Measurements from ENCODE around the gene DUSP10. TPM values are rescaled to one million over a fixed set of nuclear protein-coding genes. Genes with fewer than 3 reads are reported as not detected.

The DUSP10 gene
- total RNA-seq, 1 experiment from 2014 or later: 2.0 TPM

- Mint-ChIP-seq H3K27ac (ENCODE audit: unreplicated experiment) (no peak overlapping the region), H3K4me3 (ENCODE audit: unreplicated experiment) (no peak overlapping the region), H3K9me3 (ENCODE audit: unreplicated experiment) (no peaks in the 10 kb centered on the region), H3K27me3 (ENCODE audit: insufficient read depth, unreplicated experiment) (no peaks in the 10 kb centered on the region), H3K36me3 (ENCODE audit: insufficient read depth, unreplicated experiment) (no peaks in the 10 kb centered on the region), H3K4me1 (ENCODE audit: low read depth, unreplicated experiment) (no peaks in the 10 kb centered on the region)
- Histone ChIP-seq H3K4me1 (no peaks in the 10 kb centered on the region), H3K27me3 (replicated peaks; ENCODE audit: control insufficient read depth, insufficient read depth, low read length) (no peaks in the 10 kb centered on the region), H3K4me3 (ENCODE audit: low read depth, low read length) (no peak overlapping the region), H3K36me3 (ENCODE audit: control insufficient read depth, insufficient read depth, low read length) (no peaks in the 10 kb centered on the region), H3K9me3 (no peaks in the 10 kb centered on the region)
- BruUV-seq (replicated peaks): no TSS peak
- intact Hi-C loops (cut with micrococcal nuclease; ENCODE audit: unreplicated experiment): no loop called here
- no peak for DNase-seq
- ChIA-PET CTCF (no interaction called here), POLR2A (no interaction called here)
- TF ChIP-seq CTCF (IDR thresholded peaks at IDR 0.05; ENCODE audit: insufficient read depth in 1 of 2, low read depth in 1 of 2, low read length in 1 of 2, severe bottlenecking in 1 of 2, unreplicated experiment in 1 of 2): no peak
Measured at GRCh38 chr1:221734187-221734586, 7.7 kb downstream of the DUSP10 start.

- Histone ChIP-seq H3K36me3 (ENCODE audit: control insufficient read depth, insufficient read depth, low read length) (no peaks in the 10 kb centered on the region), H3K9me3 (no peaks in the 10 kb centered on the region), H3K4me1 (no peaks in the 10 kb centered on the region), H3K27me3 (replicated peaks; ENCODE audit: control insufficient read depth, insufficient read depth, low read length) (no peaks in the 10 kb centered on the region), H3K4me3 (ENCODE audit: low read depth, low read length) (no peak overlapping the region)
- Mint-ChIP-seq H3K4me1 (ENCODE audit: low read depth, unreplicated experiment) (no peaks in the 10 kb centered on the region), H3K27me3 (ENCODE audit: insufficient read depth, unreplicated experiment) (no peaks in the 10 kb centered on the region), H3K9me3 (ENCODE audit: unreplicated experiment) (no peaks in the 10 kb centered on the region), H3K4me3 (ENCODE audit: unreplicated experiment) (no peak overlapping the region), H3K36me3 (ENCODE audit: insufficient read depth, unreplicated experiment) (no peaks in the 10 kb centered on the region), H3K27ac (ENCODE audit: unreplicated experiment) (no peak overlapping the region)
- TF ChIP-seq CTCF (IDR thresholded peaks at IDR 0.05; ENCODE audit: insufficient read depth in 1 of 2, low read depth in 1 of 2, low read length in 1 of 2, severe bottlenecking in 1 of 2, unreplicated experiment in 1 of 2): no peak
- no TSS peak for BruUV-seq (replicated peaks)
- CTCF ChIA-PET: no interaction called here
- POLR2A ChIA-PET: no interaction called here
- no peak for DNase-seq
- intact Hi-C loops (cut with micrococcal nuclease; ENCODE audit: unreplicated experiment): no loop called here
Measured at GRCh38 chr1:221732052-221732451, 9.8 kb downstream of the DUSP10 start.

- no peak overlapping the region for H3K4me3 ChIP-seq (ENCODE audit: low read depth, low read length)
- no peak for TF ChIP-seq CTCF (IDR thresholded peaks at IDR 0.05; ENCODE audit: insufficient read depth in 1 of 2, low read depth in 1 of 2, low read length in 1 of 2, severe bottlenecking in 1 of 2, unreplicated experiment in 1 of 2)
- ChIA-PET POLR2A (no interaction called here), CTCF (no interaction called here)
- H3K36me3 Mint-ChIP-seq (ENCODE audit: insufficient read depth, unreplicated experiment): no peaks in the 10 kb centered on the region
- H3K4me1 Mint-ChIP-seq (ENCODE audit: low read depth, unreplicated experiment): no peaks in the 10 kb centered on the region
- intact Hi-C loops (cut with micrococcal nuclease; ENCODE audit: unreplicated experiment): no loop called here
- H3K27ac Mint-ChIP-seq (ENCODE audit: unreplicated experiment): no peak overlapping the region
- H3K27me3 ChIP-seq (replicated peaks; ENCODE audit: control insufficient read depth, insufficient read depth, low read length): no peaks in the 10 kb centered on the region
- H3K4me3 Mint-ChIP-seq (ENCODE audit: unreplicated experiment): no peak overlapping the region
- no TSS peak for BruUV-seq (replicated peaks)
- no peak for DNase-seq
- H3K27me3 Mint-ChIP-seq (ENCODE audit: insufficient read depth, unreplicated experiment): no peaks in the 10 kb centered on the region
- no peaks in the 10 kb centered on the region for H3K4me1 ChIP-seq
- no peaks in the 10 kb centered on the region for H3K9me3 Mint-ChIP-seq (ENCODE audit: unreplicated experiment)
- no peaks in the 10 kb centered on the region for H3K9me3 ChIP-seq
- H3K36me3 ChIP-seq (ENCODE audit: control insufficient read depth, insufficient read depth, low read length): no peaks in the 10 kb centered on the region
Measured at GRCh38 chr1:221729771-221730330, 12.0 kb downstream of the DUSP10 start.

All from Caco-2 (cell line).